Measurements from ENCODE around the gene NAP1L5. TPM values are rescaled to one million over a fixed set of nuclear protein-coding genes. Genes with fewer than 3 reads are reported as not detected.

Gene NAP1L5
- total and polyA plus RNA-seq, 2 experiments from 2014 or later, result 2.0 to 2.4 TPM

DNA sequence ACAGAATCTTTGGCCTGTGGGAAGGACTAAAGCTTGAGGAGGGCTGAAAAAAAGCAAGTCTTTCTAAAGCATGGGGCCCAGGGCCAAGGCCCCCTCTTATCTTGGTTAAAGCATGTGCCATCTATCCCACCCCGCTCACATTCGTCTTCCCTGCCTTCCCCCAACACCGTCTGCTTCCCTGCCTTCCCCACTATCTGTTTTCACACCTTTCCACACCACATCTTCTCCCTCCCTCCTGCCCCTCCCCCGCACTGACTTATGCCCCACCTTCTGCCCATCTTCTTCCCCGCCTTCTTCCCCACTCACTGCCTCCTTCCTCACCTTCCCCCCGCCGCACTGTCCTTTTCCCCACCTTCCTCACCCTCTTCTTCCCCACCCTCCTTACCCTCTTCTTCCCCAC is 890 bp upstream of the NAP1L5 start:
- H3K79me2 ChIP-seq (replicated peaks; ENCODE audit: insufficient read depth), result no peaks in the 10 kb centered on the region
- H3K36me3 ChIP-seq (ENCODE audit: insufficient read depth), result no peaks in the 10 kb centered on the region
- no peaks in the 10 kb centered on the region for H3K9me2 ChIP-seq (ENCODE audit: insufficient read depth)
- 0 out of 2 replicates have a peak overlapping the region, but pooled peaks have one; percentile 87 for H2AFZ ChIP-seq
- H3K4me1 ChIP-seq (ENCODE audit: insufficient read depth), result no peaks in the 10 kb centered on the region
- no peak overlapping the region for H3K27ac ChIP-seq (ENCODE audit: low read depth)
- peak overlapping the region; percentile 81; the same call in 1 of the 2 replicates for H3K4me2 ChIP-seq
- peaks cover 5% of the 10 kb centered on the region; the same call in 1 of the 2 replicates for H3K27me3 ChIP-seq (ENCODE audit: insufficient read depth)
- no peaks in the 10 kb centered on the region for H3F3A ChIP-seq (replicated peaks; ENCODE audit: low read depth)
- Mint-ChIP-seq H3K4me1 (peaks cover 2% of the 10 kb centered on the region; the same call in 2 of the 3 replicates), H3K9me3 (no peaks in the 10 kb centered on the region), H3K4me3 (peak overlapping the region; percentile 78; the same call in 1 of the 3 replicates), H3K27ac (no peak overlapping the region), H3K36me3 (ENCODE audit: low read depth) (no peaks in the 10 kb centered on the region), H3K27me3 (ENCODE audit: insufficient read depth, low read depth, poor library complexity) (peaks cover 6% of the 10 kb centered on the region)
- TF ChIP-seq, protein P1, sequence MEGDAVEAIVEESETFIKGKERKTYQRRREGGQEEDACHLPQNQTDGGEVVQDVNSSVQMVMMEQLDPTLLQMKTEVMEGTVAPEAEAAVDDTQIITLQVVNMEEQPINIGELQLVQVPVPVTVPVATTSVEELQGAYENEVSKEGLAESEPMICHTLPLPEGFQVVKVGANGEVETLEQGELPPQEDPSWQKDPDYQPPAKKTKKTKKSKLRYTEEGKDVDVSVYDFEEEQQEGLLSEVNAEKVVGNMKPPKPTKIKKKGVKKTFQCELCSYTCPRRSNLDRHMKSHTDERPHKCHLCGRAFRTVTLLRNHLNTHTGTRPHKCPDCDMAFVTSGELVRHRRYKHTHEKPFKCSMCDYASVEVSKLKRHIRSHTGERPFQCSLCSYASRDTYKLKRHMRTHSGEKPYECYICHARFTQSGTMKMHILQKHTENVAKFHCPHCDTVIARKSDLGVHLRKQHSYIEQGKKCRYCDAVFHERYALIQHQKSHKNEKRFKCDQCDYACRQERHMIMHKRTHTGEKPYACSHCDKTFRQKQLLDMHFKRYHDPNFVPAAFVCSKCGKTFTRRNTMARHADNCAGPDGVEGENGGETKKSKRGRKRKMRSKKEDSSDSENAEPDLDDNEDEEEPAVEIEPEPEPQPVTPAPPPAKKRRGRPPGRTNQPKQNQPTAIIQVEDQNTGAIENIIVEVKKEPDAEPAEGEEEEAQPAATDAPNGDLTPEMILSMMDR (conservative IDR thresholded peaks at IDR 0.05; ENCODE audit: low read depth in 2 of 2), result no peak
- no peak for TF ChIP-seq ZNF331 (CRISPR knock-in tag; IDR thresholded peaks at IDR 0.05; ENCODE audit: low read depth)
- TF ChIP-seq ZNF114 (CRISPR knock-in tag; IDR thresholded peaks at IDR 0.05), result no peak
- no peak for TF ChIP-seq CREB1 (CRISPR knock-in tag; IDR thresholded peaks at IDR 0.05; ENCODE audit: low read depth)
- no peak for TF ChIP-seq NANOG (IDR thresholded peaks at IDR 0.05; ENCODE audit: borderline replicate concordance)
- no peak for TF ChIP-seq POLR2AphosphoS5 (IDR thresholded peaks at IDR 0.05; ENCODE audit: low read depth)
- TF ChIP-seq EZH2phosphoT487 (IDR thresholded peaks at IDR 0.05; ENCODE audit: unreplicated experiment), result no peak
- DNase-seq (ENCODE audit: low spot score) (no peak), ATAC-seq (no peak)
- no peak overlapping the region for H3K4me3 ChIP-seq
- H4K20me1 ChIP-seq (replicated peaks; ENCODE audit: insufficient read depth), result no peaks in the 10 kb centered on the region

DNA sequence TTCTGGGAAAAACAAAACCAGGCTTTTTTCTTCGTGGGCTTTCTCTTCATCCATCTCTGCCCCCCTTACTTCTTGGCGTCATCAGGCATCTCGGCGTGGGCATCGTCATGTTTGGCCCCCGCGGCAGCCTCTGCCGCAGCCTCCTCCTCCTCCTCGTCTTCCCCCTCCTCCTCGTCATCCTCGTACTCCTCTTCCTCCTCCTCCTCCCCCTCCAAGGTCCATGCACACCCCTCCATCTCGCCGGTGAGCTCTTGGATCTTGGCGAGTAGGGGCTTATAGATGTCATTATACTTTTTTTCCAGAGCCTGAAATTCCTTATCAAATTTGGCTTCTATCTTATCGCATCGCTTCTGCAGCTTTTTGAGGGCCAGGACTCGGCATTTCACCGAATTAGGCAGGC is 488 bp downstream of the NAP1L5 start:
- no peaks in the 10 kb centered on the region for H4K20me1 ChIP-seq (replicated peaks; ENCODE audit: insufficient read depth)
- TF ChIP-seq POLR2AphosphoS5 (IDR thresholded peaks at IDR 0.05; ENCODE audit: low read depth) (no peak), STAT1 (IDR thresholded peaks at IDR 0.05; ENCODE audit: unreplicated experiment) (no peak), NANOG (IDR thresholded peaks at IDR 0.05; ENCODE audit: borderline replicate concordance) (no peak), JUNB (IDR thresholded peaks at IDR 0.05; ENCODE audit: unreplicated experiment) (no peak), CREB1 (CRISPR knock-in tag; IDR thresholded peaks at IDR 0.05; ENCODE audit: low read depth) (no peak), EZH2phosphoT487 (IDR thresholded peaks at IDR 0.05; ENCODE audit: unreplicated experiment) (no peak), ZNF331 (CRISPR knock-in tag; IDR thresholded peaks at IDR 0.05; ENCODE audit: low read depth) (no peak), ZNF114 (CRISPR knock-in tag; IDR thresholded peaks at IDR 0.05) (no peak), EZH2 (IDR thresholded peaks at IDR 0.05; ENCODE audit: low read depth, unreplicated experiment) (no peak)
- TF ChIP-seq, protein P2, sequence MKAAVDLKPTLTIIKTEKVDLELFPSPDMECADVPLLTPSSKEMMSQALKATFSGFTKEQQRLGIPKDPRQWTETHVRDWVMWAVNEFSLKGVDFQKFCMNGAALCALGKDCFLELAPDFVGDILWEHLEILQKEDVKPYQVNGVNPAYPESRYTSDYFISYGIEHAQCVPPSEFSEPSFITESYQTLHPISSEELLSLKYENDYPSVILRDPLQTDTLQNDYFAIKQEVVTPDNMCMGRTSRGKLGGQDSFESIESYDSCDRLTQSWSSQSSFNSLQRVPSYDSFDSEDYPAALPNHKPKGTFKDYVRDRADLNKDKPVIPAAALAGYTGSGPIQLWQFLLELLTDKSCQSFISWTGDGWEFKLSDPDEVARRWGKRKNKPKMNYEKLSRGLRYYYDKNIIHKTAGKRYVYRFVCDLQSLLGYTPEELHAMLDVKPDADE (IDR thresholded peaks at IDR 0.05), result no peak
- TF ChIP-seq, protein P1 (conservative IDR thresholded peaks at IDR 0.05; ENCODE audit: low read depth in 2 of 2), result no peak
- TF ChIP-seq, protein P3, sequence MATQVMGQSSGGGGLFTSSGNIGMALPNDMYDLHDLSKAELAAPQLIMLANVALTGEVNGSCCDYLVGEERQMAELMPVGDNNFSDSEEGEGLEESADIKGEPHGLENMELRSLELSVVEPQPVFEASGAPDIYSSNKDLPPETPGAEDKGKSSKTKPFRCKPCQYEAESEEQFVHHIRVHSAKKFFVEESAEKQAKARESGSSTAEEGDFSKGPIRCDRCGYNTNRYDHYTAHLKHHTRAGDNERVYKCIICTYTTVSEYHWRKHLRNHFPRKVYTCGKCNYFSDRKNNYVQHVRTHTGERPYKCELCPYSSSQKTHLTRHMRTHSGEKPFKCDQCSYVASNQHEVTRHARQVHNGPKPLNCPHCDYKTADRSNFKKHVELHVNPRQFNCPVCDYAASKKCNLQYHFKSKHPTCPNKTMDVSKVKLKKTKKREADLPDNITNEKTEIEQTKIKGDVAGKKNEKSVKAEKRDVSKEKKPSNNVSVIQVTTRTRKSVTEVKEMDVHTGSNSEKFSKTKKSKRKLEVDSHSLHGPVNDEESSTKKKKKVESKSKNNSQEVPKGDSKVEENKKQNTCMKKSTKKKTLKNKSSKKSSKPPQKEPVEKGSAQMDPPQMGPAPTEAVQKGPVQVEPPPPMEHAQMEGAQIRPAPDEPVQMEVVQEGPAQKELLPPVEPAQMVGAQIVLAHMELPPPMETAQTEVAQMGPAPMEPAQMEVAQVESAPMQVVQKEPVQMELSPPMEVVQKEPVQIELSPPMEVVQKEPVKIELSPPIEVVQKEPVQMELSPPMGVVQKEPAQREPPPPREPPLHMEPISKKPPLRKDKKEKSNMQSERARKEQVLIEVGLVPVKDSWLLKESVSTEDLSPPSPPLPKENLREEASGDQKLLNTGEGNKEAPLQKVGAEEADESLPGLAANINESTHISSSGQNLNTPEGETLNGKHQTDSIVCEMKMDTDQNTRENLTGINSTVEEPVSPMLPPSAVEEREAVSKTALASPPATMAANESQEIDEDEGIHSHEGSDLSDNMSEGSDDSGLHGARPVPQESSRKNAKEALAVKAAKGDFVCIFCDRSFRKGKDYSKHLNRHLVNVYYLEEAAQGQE (IDR thresholded peaks at IDR 0.05; ENCODE audit: unreplicated experiment), result no peak

More for the DNA sequence above, 488 bp downstream of the NAP1L5 start:
- H3F3A ChIP-seq (replicated peaks; ENCODE audit: low read depth), result no peaks in the 10 kb centered on the region
- H3K9me3 Mint-ChIP-seq, result no peaks in the 10 kb centered on the region
- H3K27me3 ChIP-seq (ENCODE audit: insufficient read depth), result peaks cover 5% of the 10 kb centered on the region; the same call in 1 of the 2 replicates
- H3K27ac ChIP-seq (ENCODE audit: low read depth), result no peak overlapping the region
- peaks cover 2% of the 10 kb centered on the region; the same call in 2 of the 3 replicates for H3K4me1 Mint-ChIP-seq
- H3K27ac Mint-ChIP-seq, result no peak overlapping the region
- peak overlapping the region; percentile 81 for H3K4me2 ChIP-seq
- H3K4me3 Mint-ChIP-seq, result peak overlapping the region; percentile 78
- H3K36me3 ChIP-seq (ENCODE audit: insufficient read depth), result no peaks in the 10 kb centered on the region
- no peaks in the 10 kb centered on the region for H3K79me2 ChIP-seq (replicated peaks; ENCODE audit: insufficient read depth)
- peak overlapping the region; percentile 59 for H3K4me3 ChIP-seq
- H3K4me1 ChIP-seq (ENCODE audit: insufficient read depth), result no peaks in the 10 kb centered on the region
- no peak for DNase-seq (ENCODE audit: low spot score)
- H2AFZ ChIP-seq, result peak overlapping the region; percentile 87
- peaks cover 6% of the 10 kb centered on the region for H3K27me3 Mint-ChIP-seq (ENCODE audit: insufficient read depth, low read depth, poor library complexity)
- H3K36me3 Mint-ChIP-seq (ENCODE audit: low read depth), result no peaks in the 10 kb centered on the region
- ATAC-seq, result peak; percentile 18; the same call in 2 of the 3 replicates
- no peaks in the 10 kb centered on the region for H3K9me2 ChIP-seq (ENCODE audit: insufficient read depth)

Measured in GM23338 (cell line).